ENCODE results near the gene ADH1A.
"Not testable (repeated sequence)": the region's sequence is repeated elsewhere in the genome, so short reads cannot be mapped to it uniquely, and the experiment has no call there.

Gene ADH1A

GRCh38 chr4:99290848-99291786, at the start of gene ADH1A:
Gene ADH1A (minus strand): TSS chr4:99290985. CDS start chr4:99290914, 71 bp downstream.
- no peak for DNase-seq

- DNase-seq = no peak
These were observed 48.4 kb upstream of the ADH1A start for GRCh38 chr4:99339172-99339571.

GRCh38 chr4:99336553-99336952, 45.8 kb upstream of the ADH1A start:
- DNase-seq = no peak

- no peak for DNase-seq
These were observed 44.1 kb upstream of the ADH1A start for GRCh38 chr4:99334880-99335279.

GRCh38 chr4:99330648-99331047, 39.9 kb upstream of the ADH1A start:
- no peak for DNase-seq

- DNase-seq = no peak
These were observed 39.1 kb upstream of the ADH1A start for GRCh38 chr4:99329876-99330275.

GRCh38 chr4:99324979-99325378, 34.2 kb upstream of the ADH1A start:
- DNase-seq = no peak

- DNase-seq = no peak
These were observed 33.6 kb upstream of the ADH1A start for GRCh38 chr4:99324361-99324760.

- peak; percentile 84 for DNase-seq
These were observed 33.0 kb upstream of the ADH1A start for GRCh38 chr4:99323756-99324155.

GRCh38 chr4:99321241-99322191, 30.7 kb upstream of the ADH1A start, which contains the start of gene ADH1B:
Gene ADH1B (minus strand): TSS chr4:99321401. CDS start chr4:99321331, 70 bp downstream.
- no peak for DNase-seq

GRCh38 chr4:99317811-99318210, 27.0 kb upstream of the ADH1A start:
- DNase-seq = not testable (repeated sequence)

- DNase-seq = no peak
These were observed 26.6 kb upstream of the ADH1A start for GRCh38 chr4:99317354-99317753.

- no peak for DNase-seq
These were observed 25.1 kb upstream of the ADH1A start for GRCh38 chr4:99315839-99316238.

- no peak for DNase-seq
These were observed 23.4 kb upstream of the ADH1A start for GRCh38 chr4:99314211-99314610.

GRCh38 chr4:99310389-99310788, 19.6 kb upstream of the ADH1A start:
- no peak for DNase-seq

- DNase-seq = no peak
These were observed 15.0 kb upstream of the ADH1A start for GRCh38 chr4:99305638-99306400.

GRCh38 chr4:99301376-99302164, 10.8 kb upstream of the ADH1A start:
- DNase-seq = no peak

GRCh38 chr4:99300934-99301333, 10.1 kb upstream of the ADH1A start:
- DNase-seq = peak; percentile 66

- no peak for DNase-seq
These were observed 2.6 kb upstream of the ADH1A start for GRCh38 chr4:99293357-99293756.

GRCh38 chr4:99285387-99285786, 5.4 kb downstream of the ADH1A start:
- no peak for DNase-seq

- peak; percentile 3 for DNase-seq
These were observed 8.1 kb downstream of the ADH1A start for GRCh38 chr4:99282731-99283130.

- DNase-seq = no peak
These were observed 9.5 kb downstream of the ADH1A start for GRCh38 chr4:99281261-99281660.
